ENCODE results near the gene THAP4. TPM values are rescaled to one million over a fixed set of nuclear protein-coding genes. Genes with fewer than 3 reads are reported as not detected.

Gene THAP4
- total and polyA plus RNA-seq, 2 of the 13 experiments (the other 11 are each of a cell fraction or from before 2014, with no cell fraction given), result 59.7 to 75.7 TPM

DNA sequence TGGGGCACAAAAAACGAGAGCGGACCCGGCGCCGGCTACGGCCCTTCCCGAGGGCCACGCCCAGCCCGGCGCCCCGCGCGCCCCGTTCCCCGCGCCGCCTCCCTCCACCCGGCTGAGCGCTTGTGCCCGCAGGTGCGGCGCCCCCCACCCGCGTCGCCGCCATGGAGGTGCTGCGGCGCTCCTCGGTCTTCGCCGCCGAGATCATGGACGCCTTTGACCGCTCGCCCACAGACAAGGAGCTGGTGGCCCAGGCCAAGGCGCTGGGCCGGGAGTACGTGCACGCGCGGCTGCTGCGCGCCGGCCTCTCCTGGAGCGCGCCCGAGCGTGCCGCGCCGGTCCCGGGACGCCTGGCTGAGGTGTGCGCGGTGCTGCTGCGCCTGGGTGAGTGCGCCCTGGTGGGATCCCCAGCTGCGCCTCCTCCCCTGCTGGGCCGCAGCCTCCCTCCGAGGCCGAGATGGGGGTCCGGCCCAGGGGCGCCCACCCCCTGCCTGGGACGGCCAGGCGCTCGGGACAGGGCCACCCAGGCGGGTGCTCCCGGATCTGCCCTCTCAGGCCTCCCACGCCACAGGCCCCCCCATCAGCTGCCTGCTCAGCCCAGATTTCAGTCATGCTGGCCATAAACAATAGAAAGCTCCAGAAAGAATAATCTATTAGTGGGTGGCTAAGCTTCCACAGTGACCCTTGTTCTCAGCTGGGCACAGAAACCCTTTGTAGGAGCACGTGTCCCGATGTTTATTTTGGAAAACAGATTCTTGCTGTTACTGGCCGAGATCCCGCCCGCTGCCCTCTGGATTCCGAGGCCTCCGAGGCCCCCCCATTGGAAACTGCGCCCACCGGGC, 77.4 kb downstream of the THAP4 start (continued):
- TF ChIP-seq, protein P1, sequence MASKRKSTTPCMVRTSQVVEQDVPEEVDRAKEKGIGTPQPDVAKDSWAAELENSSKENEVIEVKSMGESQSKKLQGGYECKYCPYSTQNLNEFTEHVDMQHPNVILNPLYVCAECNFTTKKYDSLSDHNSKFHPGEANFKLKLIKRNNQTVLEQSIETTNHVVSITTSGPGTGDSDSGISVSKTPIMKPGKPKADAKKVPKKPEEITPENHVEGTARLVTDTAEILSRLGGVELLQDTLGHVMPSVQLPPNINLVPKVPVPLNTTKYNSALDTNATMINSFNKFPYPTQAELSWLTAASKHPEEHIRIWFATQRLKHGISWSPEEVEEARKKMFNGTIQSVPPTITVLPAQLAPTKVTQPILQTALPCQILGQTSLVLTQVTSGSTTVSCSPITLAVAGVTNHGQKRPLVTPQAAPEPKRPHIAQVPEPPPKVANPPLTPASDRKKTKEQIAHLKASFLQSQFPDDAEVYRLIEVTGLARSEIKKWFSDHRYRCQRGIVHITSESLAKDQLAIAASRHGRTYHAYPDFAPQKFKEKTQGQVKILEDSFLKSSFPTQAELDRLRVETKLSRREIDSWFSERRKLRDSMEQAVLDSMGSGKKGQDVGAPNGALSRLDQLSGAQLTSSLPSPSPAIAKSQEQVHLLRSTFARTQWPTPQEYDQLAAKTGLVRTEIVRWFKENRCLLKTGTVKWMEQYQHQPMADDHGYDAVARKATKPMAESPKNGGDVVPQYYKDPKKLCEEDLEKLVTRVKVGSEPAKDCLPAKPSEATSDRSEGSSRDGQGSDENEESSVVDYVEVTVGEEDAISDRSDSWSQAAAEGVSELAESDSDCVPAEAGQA (IDR thresholded peaks at IDR 0.05; ENCODE audit: low read depth), result no peak
- TF ChIP-seq, protein P1 (CRISPR knock-in tag; IDR thresholded peaks at IDR 0.05; ENCODE audit: borderline replicate concordance), result peak; percentile 65; the same call in 1 of the 2 replicates
- TF ChIP-seq ZFP62 (CRISPR knock-in tag; IDR thresholded peaks at IDR 0.05) (0 out of 2 replicates have a peak, but pooled peaks have one; percentile 69), ZNF160 (CRISPR knock-in tag; IDR thresholded peaks at IDR 0.05) (no peak; the same call in 1 of the 2 replicates), ZFY (CRISPR knock-in tag; IDR thresholded peaks at IDR 0.05) (peak; percentile 74), FOSL2 (CRISPR knock-in tag; IDR thresholded peaks at IDR 0.05) (no peak), PHB2 (IDR thresholded peaks at IDR 0.05; ENCODE audit: partially characterized antibody) (no peak), PHF20 (CRISPR knock-in tag; IDR thresholded peaks at IDR 0.05) (0 out of 2 replicates have a peak, but pooled peaks have one; percentile 32), SIX1 (CRISPR knock-in tag; IDR thresholded peaks at IDR 0.05; ENCODE audit: borderline replicate concordance) (no peak), ZNF549 (CRISPR knock-in tag; IDR thresholded peaks at IDR 0.05) (no peak), SAFB2 (CRISPR knock-in tag; IDR thresholded peaks at IDR 0.05; ENCODE audit: borderline replicate concordance, low read depth) (peak; percentile 63; the same call in 1 of the 2 replicates), ZNF224 (CRISPR knock-in tag; IDR thresholded peaks at IDR 0.05) (no peak), BRD4 (CRISPR knock-in tag; IDR thresholded peaks at IDR 0.05) (no peak; the same call in 1 of the 2 replicates), JARID2 (CRISPR knock-in tag; IDR thresholded peaks at IDR 0.05; ENCODE audit: insufficient replicate concordance) (no peak), TBX3 (IDR thresholded peaks at IDR 0.05; ENCODE audit: borderline replicate concordance) (no peak), HNRNPH1 (optimal IDR thresholded peaks at IDR 0.05; ENCODE audit: low read depth, low read length) (no peak), ZNF720 (CRISPR knock-in tag; IDR thresholded peaks at IDR 0.05) (no peak)
- TF ChIP-seq, protein P2, sequence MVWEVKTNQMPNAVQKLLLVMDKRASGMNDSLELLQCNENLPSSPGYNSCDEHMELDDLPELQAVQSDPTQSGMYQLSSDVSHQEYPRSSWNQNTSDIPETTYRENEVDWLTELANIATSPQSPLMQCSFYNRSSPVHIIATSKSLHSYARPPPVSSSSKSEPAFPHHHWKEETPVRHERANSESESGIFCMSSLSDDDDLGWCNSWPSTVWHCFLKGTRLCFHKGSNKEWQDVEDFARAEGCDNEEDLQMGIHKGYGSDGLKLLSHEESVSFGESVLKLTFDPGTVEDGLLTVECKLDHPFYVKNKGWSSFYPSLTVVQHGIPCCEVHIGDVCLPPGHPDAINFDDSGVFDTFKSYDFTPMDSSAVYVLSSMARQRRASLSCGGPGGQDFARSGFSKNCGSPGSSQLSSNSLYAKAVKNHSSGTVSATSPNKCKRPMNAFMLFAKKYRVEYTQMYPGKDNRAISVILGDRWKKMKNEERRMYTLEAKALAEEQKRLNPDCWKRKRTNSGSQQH (CRISPR knock-in tag; IDR thresholded peaks at IDR 0.05; ENCODE audit: low read depth), result no peak
- TF ChIP-seq, protein P3, sequence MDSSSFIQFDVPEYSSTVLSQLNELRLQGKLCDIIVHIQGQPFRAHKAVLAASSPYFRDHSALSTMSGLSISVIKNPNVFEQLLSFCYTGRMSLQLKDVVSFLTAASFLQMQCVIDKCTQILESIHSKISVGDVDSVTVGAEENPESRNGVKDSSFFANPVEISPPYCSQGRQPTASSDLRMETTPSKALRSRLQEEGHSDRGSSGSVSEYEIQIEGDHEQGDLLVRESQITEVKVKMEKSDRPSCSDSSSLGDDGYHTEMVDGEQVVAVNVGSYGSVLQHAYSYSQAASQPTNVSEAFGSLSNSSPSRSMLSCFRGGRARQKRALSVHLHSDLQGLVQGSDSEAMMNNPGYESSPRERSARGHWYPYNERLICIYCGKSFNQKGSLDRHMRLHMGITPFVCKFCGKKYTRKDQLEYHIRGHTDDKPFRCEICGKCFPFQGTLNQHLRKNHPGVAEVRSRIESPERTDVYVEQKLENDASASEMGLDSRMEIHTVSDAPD (CRISPR knock-in tag; IDR thresholded peaks at IDR 0.05), result peak; percentile 56; the same call in 1 of the 2 replicates
- TF ChIP-seq, protein P4, sequence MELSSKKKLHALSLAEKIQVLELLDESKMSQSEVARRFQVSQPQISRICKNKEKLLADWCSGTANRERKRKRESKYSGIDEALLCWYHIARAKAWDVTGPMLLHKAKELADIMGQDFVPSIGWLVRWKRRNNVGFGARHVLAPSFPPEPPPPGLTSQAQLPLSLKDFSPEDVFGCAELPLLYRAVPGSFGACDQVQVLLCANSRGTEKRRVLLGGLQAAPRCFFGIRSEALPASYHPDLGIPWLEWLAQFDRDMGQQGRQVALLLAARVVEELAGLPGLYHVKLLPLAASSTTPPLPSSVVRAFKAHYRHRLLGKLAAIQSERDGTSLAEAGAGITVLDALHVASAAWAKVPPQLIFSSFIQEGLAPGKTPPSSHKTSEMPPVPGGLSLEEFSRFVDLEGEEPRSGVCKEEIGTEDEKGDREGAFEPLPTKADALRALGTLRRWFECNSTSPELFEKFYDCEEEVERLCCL (CRISPR knock-in tag; IDR thresholded peaks at IDR 0.05; ENCODE audit: borderline replicate concordance), result no peak
